Measurements from ENCODE around the gene NECTIN3. TPM values are rescaled to one million over a fixed set of nuclear protein-coding genes. Genes with fewer than 3 reads are reported as not detected.

The NECTIN3 gene
- total RNA-seq, 2 experiments from 2014 or later: 0.22 TPM; not detected in 1

DNA sequence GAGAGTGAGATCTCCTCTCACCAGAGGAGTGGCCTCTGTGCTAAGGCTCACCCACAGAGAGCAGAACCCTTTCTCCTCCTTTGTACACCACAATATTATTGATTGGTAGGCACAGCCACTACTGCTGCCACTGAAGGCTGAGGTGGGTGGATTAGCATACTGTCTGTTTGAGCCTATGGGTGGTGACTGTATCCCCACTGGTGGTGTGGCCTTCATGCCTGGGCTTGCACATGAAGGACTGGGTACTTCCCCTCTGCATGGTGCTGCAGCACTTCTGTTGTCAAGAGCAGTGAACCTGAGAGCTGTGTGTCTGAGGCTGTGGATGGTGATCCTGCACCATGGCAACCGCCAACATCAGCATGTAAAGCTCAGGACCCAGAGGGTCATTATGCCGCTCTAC lies 35.7 kb upstream of the NECTIN3 start:
- intact Hi-C loops (cut with micrococcal nuclease; ENCODE audit: unreplicated experiment): no loop called here
- TF ChIP-seq, protein P1, sequence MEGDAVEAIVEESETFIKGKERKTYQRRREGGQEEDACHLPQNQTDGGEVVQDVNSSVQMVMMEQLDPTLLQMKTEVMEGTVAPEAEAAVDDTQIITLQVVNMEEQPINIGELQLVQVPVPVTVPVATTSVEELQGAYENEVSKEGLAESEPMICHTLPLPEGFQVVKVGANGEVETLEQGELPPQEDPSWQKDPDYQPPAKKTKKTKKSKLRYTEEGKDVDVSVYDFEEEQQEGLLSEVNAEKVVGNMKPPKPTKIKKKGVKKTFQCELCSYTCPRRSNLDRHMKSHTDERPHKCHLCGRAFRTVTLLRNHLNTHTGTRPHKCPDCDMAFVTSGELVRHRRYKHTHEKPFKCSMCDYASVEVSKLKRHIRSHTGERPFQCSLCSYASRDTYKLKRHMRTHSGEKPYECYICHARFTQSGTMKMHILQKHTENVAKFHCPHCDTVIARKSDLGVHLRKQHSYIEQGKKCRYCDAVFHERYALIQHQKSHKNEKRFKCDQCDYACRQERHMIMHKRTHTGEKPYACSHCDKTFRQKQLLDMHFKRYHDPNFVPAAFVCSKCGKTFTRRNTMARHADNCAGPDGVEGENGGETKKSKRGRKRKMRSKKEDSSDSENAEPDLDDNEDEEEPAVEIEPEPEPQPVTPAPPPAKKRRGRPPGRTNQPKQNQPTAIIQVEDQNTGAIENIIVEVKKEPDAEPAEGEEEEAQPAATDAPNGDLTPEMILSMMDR (conservative IDR thresholded peaks at IDR 0.05; ENCODE audit: low read length): no peak
- no peak for DNase-seq (ENCODE audit: low spot score)
- no TSS peak for BruUV-seq (replicated peaks)
- Histone ChIP-seq H3K4me1 (ENCODE audit: insufficient read depth, low read length, poor library complexity, severe bottlenecking) (no peaks in the 10 kb centered on the region), H3K4me2 (ENCODE audit: low read length) (no peak overlapping the region), H4K20me1 (ENCODE audit: insufficient read depth, low read length) (no peaks in the 10 kb centered on the region), H3K9me3 (ENCODE audit: low read length) (no peaks in the 10 kb centered on the region), H2AFZ (ENCODE audit: low read length) (no peak overlapping the region), H3K4me3 (ENCODE audit: low read depth, low read length, poor library complexity, severe bottlenecking) (no peak overlapping the region), H3K9me2 (ENCODE audit: insufficient read depth, low read length) (no peaks in the 10 kb centered on the region), H3K27ac (ENCODE audit: low read depth, low read length, poor library complexity, severe bottlenecking) (no peak overlapping the region), H3K36me3 (ENCODE audit: insufficient read depth, low read length) (no peaks in the 10 kb centered on the region), H3K79me2 (ENCODE audit: insufficient read depth, low read depth, low read length) (no peaks in the 10 kb centered on the region)
- ChIA-PET CTCF (ENCODE audit: unreplicated experiment) (no interaction called here), POLR2A (interaction anchor here (0.6 kb wide), 1 partner anchor 271 kb away, joined by 3 read pairs; no protein-coding TSS in a partner anchor)

DNA sequence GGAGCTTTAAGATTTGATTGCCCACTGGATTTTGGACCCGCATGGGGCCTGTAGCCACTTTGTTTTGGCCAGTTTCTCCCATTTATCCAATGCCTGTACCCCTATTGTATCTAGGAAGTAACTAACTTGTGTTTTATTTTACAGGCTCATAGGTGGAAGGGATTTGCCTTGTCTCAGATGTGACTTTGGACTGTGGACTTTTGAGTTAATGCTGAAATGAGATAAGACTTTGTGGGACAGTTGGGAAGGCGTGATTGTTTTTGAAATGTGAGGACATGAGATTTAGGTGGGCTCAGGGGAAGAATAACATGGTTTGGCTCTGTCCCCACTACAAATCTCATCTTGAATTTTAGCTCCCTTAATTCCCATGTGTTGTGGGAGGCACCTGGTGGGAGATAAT lies 30.7 kb upstream of the NECTIN3 start:
- Histone ChIP-seq H3K9me2 (ENCODE audit: insufficient read depth, low read length) (no peaks in the 10 kb centered on the region), H3K79me2 (ENCODE audit: insufficient read depth, low read depth, low read length) (no peaks in the 10 kb centered on the region), H3K27ac (ENCODE audit: low read depth, low read length, poor library complexity, severe bottlenecking) (no peak overlapping the region), H3K36me3 (ENCODE audit: insufficient read depth, low read length) (no peaks in the 10 kb centered on the region), H2AFZ (ENCODE audit: low read length) (no peak overlapping the region), H3K4me2 (ENCODE audit: low read length) (no peak overlapping the region), H4K20me1 (ENCODE audit: insufficient read depth, low read length) (no peaks in the 10 kb centered on the region), H3K4me3 (ENCODE audit: low read depth, low read length, poor library complexity, severe bottlenecking) (no peak overlapping the region), H3K9me3 (ENCODE audit: low read length) (no peaks in the 10 kb centered on the region), H3K4me1 (ENCODE audit: insufficient read depth, low read length, poor library complexity, severe bottlenecking) (no peaks in the 10 kb centered on the region)
- no TSS peak for BruUV-seq (replicated peaks)
- DNase-seq (ENCODE audit: low spot score): no peak
- intact Hi-C loops (cut with micrococcal nuclease; ENCODE audit: unreplicated experiment): no loop called here
- TF ChIP-seq EZH2phosphoT487 (IDR thresholded peaks at IDR 0.05; ENCODE audit: borderline replicate concordance, low read depth, low read length): no peak
- TF ChIP-seq, protein P1 (conservative IDR thresholded peaks at IDR 0.05; ENCODE audit: low read length): no peak
- POLR2A ChIA-PET: no interaction called here
- CTCF ChIA-PET (ENCODE audit: unreplicated experiment): no interaction called here

DNA sequence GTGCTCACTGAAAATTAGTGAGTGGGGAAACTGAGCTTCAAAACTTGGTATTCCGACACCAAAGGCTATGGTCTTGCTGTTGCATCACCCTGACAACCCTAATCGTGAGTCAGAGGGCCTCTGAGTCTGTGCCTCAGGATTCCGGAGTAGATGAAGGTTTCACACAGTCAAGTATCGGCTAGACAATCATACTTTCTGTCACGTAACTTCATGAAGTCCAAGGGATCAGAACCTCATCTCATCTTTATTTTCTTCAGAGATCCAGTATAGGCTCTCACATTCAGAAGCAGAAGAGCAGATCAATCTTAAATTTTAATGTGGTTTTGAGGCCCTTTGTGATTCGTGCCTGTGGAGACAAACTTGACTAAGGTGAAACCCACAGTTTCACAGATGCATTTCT lies 26.1 kb upstream of the NECTIN3 start:
- no peak overlapping the region for H2AFZ ChIP-seq (ENCODE audit: low read length)
- H3K4me3 ChIP-seq (ENCODE audit: low read depth, low read length, poor library complexity, severe bottlenecking): no peak overlapping the region
- no TSS peak for BruUV-seq (replicated peaks)
- no peaks in the 10 kb centered on the region for H3K4me1 ChIP-seq (ENCODE audit: insufficient read depth, low read length, poor library complexity, severe bottlenecking)
- ChIA-PET CTCF (ENCODE audit: unreplicated experiment) (no interaction called here), POLR2A (no interaction called here)
- DNase-seq (ENCODE audit: low spot score): no peak
- H3K36me3 ChIP-seq (ENCODE audit: insufficient read depth, low read length): no peaks in the 10 kb centered on the region
- H3K27ac ChIP-seq (ENCODE audit: low read depth, low read length, poor library complexity, severe bottlenecking): no peak overlapping the region
- H3K9me3 ChIP-seq (ENCODE audit: low read length): no peaks in the 10 kb centered on the region
- intact Hi-C loops (cut with micrococcal nuclease; ENCODE audit: unreplicated experiment): no loop called here
- H4K20me1 ChIP-seq (ENCODE audit: insufficient read depth, low read length): no peaks in the 10 kb centered on the region
- no peak overlapping the region for H3K4me2 ChIP-seq (ENCODE audit: low read length)
- no peaks in the 10 kb centered on the region for H3K79me2 ChIP-seq (ENCODE audit: insufficient read depth, low read depth, low read length)
- TF ChIP-seq, protein P1 (conservative IDR thresholded peaks at IDR 0.05; ENCODE audit: low read length): no peak
- no peak for TF ChIP-seq EZH2phosphoT487 (IDR thresholded peaks at IDR 0.05; ENCODE audit: borderline replicate concordance, low read depth, low read length)
- H3K9me2 ChIP-seq (ENCODE audit: insufficient read depth, low read length): no peaks in the 10 kb centered on the region
